Activated CD4-positive, alpha-beta memory T cell treated with anti-CD3 and anti-CD28 coated beads for 36 hours (primary cell): ENCODE results near the gene SLC36A3. TPM values are rescaled to one million over a fixed set of nuclear protein-coding genes. Genes with fewer than 3 reads are reported as not detected.

Experiments
- CTCF ChIA-PET: fragments of 350-600 bp; sonication (Branson Sonifier 250); formaldehyde crosslinking; loops from one replicate; lab custom pipeline; 2021; ENCODE audit warnings: antibody characterized with exemption, inconsistent platforms; lab: Charles Lee
- POLR2A ChIA-PET: fragments of 350-600 bp; sonication (Branson Sonifier 250); formaldehyde crosslinking; loops from one replicate; lab custom pipeline; 2021; ENCODE audit warnings: antibody characterized with exemption; lab: Charles Lee
- DNase-seq: peaks from one replicate; pipeline ENCODE4 v3.0.0-alpha.2; 2020
- H3K27ac Mint-ChIP-seq: one replicate; pipeline ENCODE4 v1.8.0; 2021; ENCODE audit warnings: mixed read lengths
- H3K27me3 Mint-ChIP-seq: one replicate; pipeline ENCODE4 v1.8.0; 2021; ENCODE audit warnings: mixed read lengths
- H3K36me3 Mint-ChIP-seq: one replicate; pipeline ENCODE4 v1.8.0; 2021; ENCODE audit warnings: mixed read lengths
- H3K4me1 Mint-ChIP-seq: one replicate; pipeline ENCODE4 v1.8.0; 2021; ENCODE audit warnings: low read depth, mixed read lengths
- H3K4me3 Mint-ChIP-seq: one replicate; pipeline ENCODE4 v1.8.0; 2021; ENCODE audit warnings: mild to moderate bottlenecking, mixed read lengths
- H3K9me3 Mint-ChIP-seq: one replicate; pipeline ENCODE4 v1.8.0; 2021; ENCODE audit warnings: mixed read lengths
- intact Hi-C: fragments of 100-400 bp; cut with micrococcal nuclease; formaldehyde crosslinking; loops from one replicate; pipeline ENCODE4 v1.15.1; 2023
- total RNA-seq, 2 experiments: library from RNA; stranded (reverse); gene quantifications; one replicate each; pipeline ENCODE4 v1.2.3, GENCODE V29; 2021

SLC36A3 gene
- total RNA-seq, 2 experiments from 2014 or later: not detected

DNA sequence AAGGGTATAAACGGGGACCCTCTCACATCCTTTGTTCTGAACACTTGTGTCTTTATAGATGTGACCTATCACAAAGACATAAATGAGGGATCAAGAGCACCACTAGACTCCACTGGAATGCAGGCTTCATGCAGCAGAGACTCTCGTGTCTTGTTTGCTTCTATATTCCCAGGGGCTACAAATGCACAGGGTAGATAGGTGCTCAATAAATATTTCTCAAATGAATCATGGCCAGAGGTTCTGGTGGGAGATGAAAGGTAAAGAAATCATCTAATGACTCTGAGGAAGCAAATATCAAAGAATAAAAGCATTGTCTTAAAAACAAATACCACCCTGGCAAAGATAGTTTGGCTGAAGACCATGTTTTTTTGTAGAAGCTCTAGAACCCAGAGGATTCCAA lies 6.6 kb downstream of the SLC36A3 start:
- intact Hi-C loops: no loop called here
- POLR2A ChIA-PET: no interaction called here
- Mint-ChIP-seq H3K27ac (no peak overlapping the region), H3K9me3 (no peaks in the 10 kb centered on the region), H3K27me3 (peaks cover 6% of the 10 kb centered on the region), H3K36me3 (no peaks in the 10 kb centered on the region), H3K4me3 (no peak overlapping the region), H3K4me1 (no peaks in the 10 kb centered on the region)
- CTCF ChIA-PET: interaction anchor here (1.1 to 1.6 kb wide), 2 partner anchors 19 to 25 kb away, joined by 3 to 5 read pairs; no protein-coding TSS in a partner anchor
- DNase-seq: no peak

- Mint-ChIP-seq H3K36me3 (no peaks in the 10 kb centered on the region), H3K27me3 (peaks cover 6% of the 10 kb centered on the region), H3K4me3 (no peak overlapping the region), H3K4me1 (no peaks in the 10 kb centered on the region), H3K9me3 (no peaks in the 10 kb centered on the region), H3K27ac (no peak overlapping the region)
- intact Hi-C loops: no loop called here
- ChIA-PET CTCF (interaction anchor here (1.1 to 1.6 kb wide), 2 partner anchors 20 to 25 kb away, joined by 3 to 5 read pairs; no protein-coding TSS in a partner anchor), POLR2A (no interaction called here)
- no peak for DNase-seq
These were observed 7.1 kb downstream of the SLC36A3 start for GRCh38 chr5:151296478-151296830.

GRCh38 chr5:151295791-151296477 lies 7.6 kb downstream of the SLC36A3 start:
- Mint-ChIP-seq H3K36me3 (no peaks in the 10 kb centered on the region), H3K27ac (no peak overlapping the region), H3K27me3 (peaks cover 6% of the 10 kb centered on the region), H3K9me3 (no peaks in the 10 kb centered on the region), H3K4me3 (no peak overlapping the region), H3K4me1 (no peaks in the 10 kb centered on the region)
- ChIA-PET CTCF (interaction anchor here (1.1 kb wide), 1 partner anchor 26 kb away, joined by 3 read pairs; no protein-coding TSS in a partner anchor), POLR2A (no interaction called here)
- intact Hi-C loops: no loop called here
- no peak for DNase-seq

DNA sequence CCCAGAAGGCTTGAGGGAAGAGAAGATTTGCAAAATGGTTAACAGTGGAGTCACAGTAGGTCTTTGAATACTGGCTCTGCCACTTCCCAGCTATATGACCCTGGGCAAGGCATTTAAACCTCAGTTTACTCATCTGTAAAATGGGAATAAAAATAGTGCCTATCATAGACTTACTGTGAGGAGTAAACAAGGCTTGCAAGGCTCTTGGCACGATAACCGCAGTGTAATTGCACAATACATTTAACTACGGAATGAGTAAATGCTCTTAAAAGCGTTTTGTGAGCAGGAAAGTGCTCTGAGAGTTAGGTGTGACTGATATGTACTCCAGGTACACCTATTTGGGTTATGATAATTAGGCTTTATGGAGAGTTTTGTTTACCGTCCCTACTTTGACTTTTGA lies 8.4 kb downstream of the SLC36A3 start:
- intact Hi-C loops: no loop called here
- ChIA-PET POLR2A (no interaction called here), CTCF (no interaction called here)
- H3K36me3 Mint-ChIP-seq: no peaks in the 10 kb centered on the region
- H3K4me1 Mint-ChIP-seq: no peaks in the 10 kb centered on the region
- no peak overlapping the region for H3K4me3 Mint-ChIP-seq
- no peak overlapping the region for H3K27ac Mint-ChIP-seq
- no peak for DNase-seq
- H3K9me3 Mint-ChIP-seq: no peaks in the 10 kb centered on the region
- peaks cover 5% of the 10 kb centered on the region for H3K27me3 Mint-ChIP-seq

DNA sequence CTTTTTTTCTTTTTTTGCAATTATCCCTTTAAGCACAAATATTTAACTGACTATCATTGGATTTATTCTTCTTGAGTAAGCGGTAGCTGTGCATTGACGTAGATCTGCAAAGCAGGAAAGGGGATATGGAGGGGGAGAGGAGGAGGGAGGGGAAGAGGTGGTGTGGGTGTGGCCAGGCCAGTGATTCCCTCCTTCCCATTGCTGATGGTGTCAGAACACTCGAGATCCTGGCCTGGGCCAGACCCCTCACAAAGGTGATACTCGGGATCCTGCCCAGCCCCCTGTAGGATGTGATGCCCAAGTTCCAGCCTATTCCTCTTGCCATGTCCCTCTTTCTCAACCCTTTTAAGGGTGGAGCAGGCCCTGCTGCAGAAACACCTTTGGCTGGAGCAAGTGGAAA lies 9.9 kb downstream of the SLC36A3 start:
- H3K4me3 Mint-ChIP-seq: no peak overlapping the region
- H3K9me3 Mint-ChIP-seq: no peaks in the 10 kb centered on the region
- no peaks in the 10 kb centered on the region for H3K4me1 Mint-ChIP-seq
- H3K27ac Mint-ChIP-seq: no peak overlapping the region
- no peak for DNase-seq
- ChIA-PET POLR2A (no interaction called here), CTCF (no interaction called here)
- intact Hi-C loops: no loop called here
- H3K27me3 Mint-ChIP-seq: peaks cover 1% of the 10 kb centered on the region
- H3K36me3 Mint-ChIP-seq: no peaks in the 10 kb centered on the region

- H3K36me3 Mint-ChIP-seq: no peaks in the 10 kb centered on the region
- peaks cover 2% of the 10 kb centered on the region for H3K27me3 Mint-ChIP-seq
- intact Hi-C loops: no loop called here
- POLR2A ChIA-PET: interaction anchor here (0.7 kb wide), 1 partner anchor 166 kb away, joined by 3 read pairs; no protein-coding TSS in a partner anchor
- no peak overlapping the region for H3K4me3 Mint-ChIP-seq
- no peaks in the 10 kb centered on the region for H3K4me1 Mint-ChIP-seq
- no peaks in the 10 kb centered on the region for H3K9me3 Mint-ChIP-seq
- no peak overlapping the region for H3K27ac Mint-ChIP-seq
- CTCF ChIA-PET: interaction anchor here (1.6 kb wide), 1 partner anchor 28 kb away, joined by 6 read pairs; no protein-coding TSS in a partner anchor
- DNase-seq: no peak
These were observed 15.4 kb downstream of the SLC36A3 start for GRCh38 chr5:151288180-151288579.

- POLR2A ChIA-PET: no interaction called here
- no peaks in the 10 kb centered on the region for H3K9me3 Mint-ChIP-seq
- no peaks in the 10 kb centered on the region for H3K4me1 Mint-ChIP-seq
- no peaks in the 10 kb centered on the region for H3K36me3 Mint-ChIP-seq
- DNase-seq: no peak
- CTCF ChIA-PET: interaction anchor here (2.3 kb wide), 1 partner anchor 30 kb away, joined by 8 read pairs; no protein-coding TSS in a partner anchor
- no peak overlapping the region for H3K27ac Mint-ChIP-seq
- no peak overlapping the region for H3K4me3 Mint-ChIP-seq
- intact Hi-C loops: no loop called here
- H3K27me3 Mint-ChIP-seq: peaks cover 2% of the 10 kb centered on the region
These were observed 17.3 kb downstream of the SLC36A3 start for GRCh38 chr5:151286246-151286645.

DNA sequence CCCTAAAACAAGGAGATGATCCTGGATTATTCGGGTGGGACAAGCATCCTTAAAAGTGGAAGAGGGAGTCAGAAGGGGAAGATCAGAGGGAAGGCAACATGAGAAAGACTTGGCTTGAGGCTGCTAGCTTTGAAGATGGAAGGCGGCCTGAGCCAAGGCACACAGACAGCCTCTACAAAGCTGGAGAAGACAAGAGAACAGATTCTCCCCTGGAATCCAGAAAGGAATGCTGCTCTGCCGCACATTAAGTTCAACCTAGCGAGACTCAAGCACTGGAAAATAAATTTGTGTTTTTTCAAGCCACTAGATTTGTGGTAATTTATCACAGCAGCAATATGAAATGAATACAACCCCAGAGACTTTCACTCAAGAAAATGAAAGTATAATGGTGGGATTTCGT lies 17.9 kb downstream of the SLC36A3 start:
- ChIA-PET CTCF (interaction anchor here (2.3 kb wide), 1 partner anchor 31 kb away, joined by 8 read pairs; no protein-coding TSS in a partner anchor), POLR2A (no interaction called here)
- H3K4me1 Mint-ChIP-seq: no peaks in the 10 kb centered on the region
- peaks cover 2% of the 10 kb centered on the region for H3K27me3 Mint-ChIP-seq
- no peak for DNase-seq
- intact Hi-C loops: no loop called here
- no peak overlapping the region for H3K4me3 Mint-ChIP-seq
- no peak overlapping the region for H3K27ac Mint-ChIP-seq
- H3K9me3 Mint-ChIP-seq: no peaks in the 10 kb centered on the region
- H3K36me3 Mint-ChIP-seq: no peaks in the 10 kb centered on the region

DNA sequence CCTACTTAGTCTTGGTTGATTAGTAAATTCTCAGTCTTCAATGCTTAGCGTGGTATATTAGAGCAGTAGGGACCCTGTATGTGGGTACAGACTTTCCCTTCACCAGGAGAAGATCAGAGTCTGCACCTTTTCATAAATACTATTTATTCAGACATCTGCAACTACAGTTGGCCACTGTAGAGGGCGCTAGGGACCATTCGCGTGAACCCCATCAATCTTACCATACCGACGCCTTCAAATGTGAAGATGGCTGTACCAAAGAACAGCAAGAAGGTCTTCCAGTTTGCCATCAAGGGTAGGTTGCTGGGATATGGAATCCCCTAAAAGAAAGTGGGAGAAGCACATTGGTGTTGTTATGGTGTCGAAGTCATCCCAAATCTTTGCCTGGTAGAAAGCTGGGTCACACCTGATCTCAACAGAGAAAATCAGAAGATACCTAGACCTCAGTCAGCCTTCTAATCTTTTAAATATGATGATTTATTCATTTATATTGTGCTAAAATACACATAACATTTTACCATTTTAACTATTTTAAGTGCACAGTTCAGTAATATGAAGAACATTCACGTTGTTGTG lies 19.1 kb downstream of the SLC36A3 start:
- H3K4me1 Mint-ChIP-seq: no peaks in the 10 kb centered on the region
- H3K36me3 Mint-ChIP-seq: no peaks in the 10 kb centered on the region
- intact Hi-C loops: loop anchor here (1.0 kb wide), 1 partner anchor 32 kb away; no protein-coding TSS in a partner anchor
- DNase-seq: peak; percentile 32
- H3K27me3 Mint-ChIP-seq: peaks cover 7% of the 10 kb centered on the region
- no peak overlapping the region for H3K27ac Mint-ChIP-seq
- no peak overlapping the region for H3K4me3 Mint-ChIP-seq
- H3K9me3 Mint-ChIP-seq: no peaks in the 10 kb centered on the region
- ChIA-PET CTCF (interaction anchor here (2.3 kb wide), 1 partner anchor 32 kb away, joined by 8 read pairs; no protein-coding TSS in a partner anchor), POLR2A (no interaction called here)

- no peaks in the 10 kb centered on the region for H3K36me3 Mint-ChIP-seq
- no peak for DNase-seq
- H3K4me1 Mint-ChIP-seq: no peaks in the 10 kb centered on the region
- H3K9me3 Mint-ChIP-seq: no peaks in the 10 kb centered on the region
- intact Hi-C loops: no loop called here
- ChIA-PET CTCF (interaction anchor here (1.1 kb wide), 1 partner anchor 33 kb away, joined by 5 read pairs; no protein-coding TSS in a partner anchor), POLR2A (no interaction called here)
- H3K4me3 Mint-ChIP-seq: no peak overlapping the region
- H3K27me3 Mint-ChIP-seq: peaks cover 8% of the 10 kb centered on the region
- H3K27ac Mint-ChIP-seq: no peak overlapping the region
These were observed 20.3 kb downstream of the SLC36A3 start for GRCh38 chr5:151283120-151283825.

DNA sequence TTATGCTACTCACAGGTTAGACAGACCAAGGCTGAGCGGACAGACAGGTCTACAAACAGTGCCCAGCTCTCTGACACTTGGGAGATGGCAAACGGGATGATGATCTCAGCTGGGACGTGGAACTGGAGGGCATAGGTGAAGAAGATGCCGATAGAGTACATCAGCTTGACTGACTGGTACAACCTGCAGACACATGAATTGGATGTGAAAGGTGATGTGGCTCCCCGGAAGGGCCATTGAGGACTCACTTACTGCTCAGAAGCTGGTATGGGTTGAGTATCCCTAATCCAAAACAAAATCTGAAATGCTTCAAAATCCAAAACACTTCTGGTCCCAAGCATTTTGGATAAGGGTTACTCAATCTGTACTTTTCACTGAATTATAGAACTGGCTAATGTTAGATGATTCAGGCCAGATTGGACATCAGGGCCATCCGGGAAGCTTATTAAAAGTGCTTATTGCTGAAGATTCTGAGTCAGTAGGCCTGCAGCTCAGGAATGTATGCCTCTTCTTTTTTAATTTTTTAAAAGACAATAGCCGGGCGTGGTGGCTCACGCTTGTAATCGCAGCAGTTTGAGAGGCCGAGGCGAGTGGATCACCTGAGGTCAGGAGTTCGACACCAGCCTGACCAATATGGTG lies 22.4 kb downstream of the SLC36A3 start:
- no peaks in the 10 kb centered on the region for H3K9me3 Mint-ChIP-seq
- no peak overlapping the region for H3K27ac Mint-ChIP-seq
- intact Hi-C loops: no loop called here
- no peaks in the 10 kb centered on the region for H3K36me3 Mint-ChIP-seq
- POLR2A ChIA-PET: no interaction called here
- no peak overlapping the region for H3K4me3 Mint-ChIP-seq
- H3K27me3 Mint-ChIP-seq: peaks cover 8% of the 10 kb centered on the region
- no peak for DNase-seq
- CTCF ChIA-PET: interaction anchor here (0.9 kb wide), 1 partner anchor 35 kb away, joined by 3 read pairs; no protein-coding TSS in a partner anchor
- no peaks in the 10 kb centered on the region for H3K4me1 Mint-ChIP-seq

DNA sequence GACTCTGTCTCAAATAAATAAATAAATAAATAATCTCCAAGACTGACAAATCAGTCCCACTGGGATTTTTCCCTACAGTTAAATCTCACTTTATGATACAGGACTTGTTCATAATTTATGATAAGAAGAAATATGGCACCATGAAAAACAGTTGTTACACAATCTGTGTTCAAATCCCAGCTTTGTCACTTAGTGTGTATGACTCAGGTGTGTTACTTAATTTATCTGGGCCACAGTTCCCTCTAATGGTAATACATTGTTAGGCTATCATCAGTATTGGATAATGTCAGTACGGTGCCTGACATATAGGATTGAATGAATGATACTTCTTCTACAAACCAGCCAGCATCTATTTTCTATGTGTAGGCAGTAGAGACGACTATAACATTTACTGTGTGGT lies 23.1 kb downstream of the SLC36A3 start:
- Mint-ChIP-seq H3K27ac (no peak overlapping the region), H3K36me3 (no peaks in the 10 kb centered on the region), H3K4me1 (no peaks in the 10 kb centered on the region), H3K9me3 (no peaks in the 10 kb centered on the region), H3K4me3 (no peak overlapping the region), H3K27me3 (peaks cover 8% of the 10 kb centered on the region)
- ChIA-PET POLR2A (no interaction called here), CTCF (interaction anchor here (0.9 kb wide), 1 partner anchor 36 kb away, joined by 3 read pairs; no protein-coding TSS in a partner anchor)
- intact Hi-C loops: no loop called here
- DNase-seq: no peak
